GM12878 (cell line): ENCODE results near the gene DIAPH3. TPM values are rescaled to one million over a fixed set of nuclear protein-coding genes. Genes with fewer than 3 reads are reported as not detected.

Experiments used
- ATAC-seq: fragments of 200-7000 bp; cut with Tn5 transposase; 3 replicates; pipeline ENCODE4 v1.9.1; 2020; ENCODE audit warnings: mild to moderate bottlenecking, moderate library complexity
- BruUV-seq: library from RNA; stranded (reverse); fragments of 400-500 nt; replicated peaks from 2 replicates; lab custom pipeline; 2021; lab: Mats Ljungman, UMichigan
- CTCF ChIA-PET: fragments of 300-600 bp; sonication (Branson Sonifier 250); formaldehyde crosslinking; extraction: SDS; loops from one replicate; lab custom pipeline; 2021; ENCODE audit warnings: inconsistent platforms; lab: Yijun Ruan, JAX
- POLR2A ChIA-PET: fragments of 350-600 bp; formaldehyde crosslinking; extraction: SDS; loops from one replicate; lab custom pipeline; 2021; ENCODE audit warnings: inconsistent platforms; lab: Charles Lee
- RAD21 ChIA-PET: fragments of 300-600 bp; sonication (Branson Sonifier 250); formaldehyde crosslinking; loops from one replicate; lab custom pipeline; 2023; ENCODE audit warnings: antibody characterized with exemption; ENCODE audit not compliant: unreplicated experiment; lab: Charles Lee
- SMC1A ChIA-PET: fragments of 300-600 bp; sonication (Branson Sonifier 250); formaldehyde crosslinking; loops from one replicate; lab custom pipeline; 2023; ENCODE audit not compliant: unreplicated experiment, uncharacterized antibody; lab: Charles Lee
- DNase-seq: peaks from one replicate; pipeline ENCODE4 v3.0.0-alpha.2; 2011; ENCODE audit warnings: low read depth, low spot score
- FAIRE-seq: peaks from 3 replicates; lab custom pipeline; 2011; peaks lifted over from hg19 to GRCh38; lab: Jason Lieb, UNC
- H2AFZ ChIP-seq: 2 replicates; pipeline ENCODE4 v1.6.0; 2011; ENCODE audit warnings: low read depth, low read length, control low read depth; ENCODE audit not compliant: control insufficient read depth
- H3K27ac ChIP-seq: 2 replicates; pipeline ENCODE4 v1.5.1; 2011; ENCODE audit warnings: control low read depth; ENCODE audit not compliant: control insufficient read depth, insufficient read depth
- H3K27me3 ChIP-seq, 2 experiments: replicated peaks in 1 of 2; 2 replicates each; pipeline versions ENCODE4 v1.6.0 to v1.6.1; 2011; ENCODE audit warnings: low read length in 1 of 2; ENCODE audit not compliant: control insufficient read depth in 2 of 2, insufficient read depth in 2 of 2
- H3K36me3 ChIP-seq, 2 experiments: 2 replicates each; pipeline ENCODE4 v1.5.1; 2011; ENCODE audit warnings: low read length in 1 of 2; ENCODE audit not compliant: control insufficient read depth in 2 of 2, insufficient read depth in 2 of 2
- H3K4me1 ChIP-seq: 2 replicates; pipeline ENCODE4 v1.6.1; 2011; ENCODE audit warnings: mild to moderate bottlenecking, low read length, moderate library complexity, mixed read lengths; ENCODE audit not compliant: control insufficient read depth, insufficient read depth
- H3K4me2 ChIP-seq: 2 replicates; pipeline ENCODE4 v1.6.0; 2011; ENCODE audit warnings: control low read depth; ENCODE audit not compliant: control insufficient read depth, insufficient read depth
- H3K4me3 ChIP-seq: fragments of 200-600 bp; sonication (generic); 2 replicates; pipeline ENCODE4 v1.5.1; 2016
- H3K79me2 ChIP-seq: 2 replicates; pipeline ENCODE4 v1.6.0; 2011; ENCODE audit warnings: low read length; ENCODE audit not compliant: control insufficient read depth, insufficient read depth
- H3K9ac ChIP-seq: 2 replicates; pipeline ENCODE4 v1.8.0; 2011; ENCODE audit warnings: low read length, control low read depth, mixed read lengths; ENCODE audit not compliant: control insufficient read depth, insufficient read depth
- H3K9me3 ChIP-seq: replicated peaks from 3 replicates; pipeline ENCODE4 v1.5.1; 2011; ENCODE audit warnings: mild to moderate bottlenecking, low read length; ENCODE audit not compliant: control insufficient read depth, insufficient read depth
- H4K20me1 ChIP-seq: 2 replicates; pipeline ENCODE4 v1.6.0; 2011; ENCODE audit not compliant: control insufficient read depth, insufficient read depth
- EP300 ChIP-seq, 2 experiments: fragments of 150-350 bp in 1 of 2; IDR thresholded peaks; 2 replicates each; pipeline ENCODE4 v1.6.1; 2011 to 2012; ENCODE audit warnings: low read depth in 2 of 2, low read length in 2 of 2, borderline replicate concordance in 1 of 2, improper control_type of control experiment in 1 of 2, inconsistent platforms in 1 of 2; ENCODE audit not compliant: control insufficient read depth in 1 of 2
- FOXK2 ChIP-seq: fragments of 450-650 bp; IDR thresholded peaks from 2 replicates; pipeline ENCODE4 v1.6.1; 2017; ENCODE audit warnings: mild to moderate bottlenecking, moderate library complexity
- IRF5 ChIP-seq: fragments of 450-650 bp; IDR thresholded peaks from 2 replicates; pipeline ENCODE4 v1.6.1; 2017; ENCODE audit warnings: borderline replicate concordance
- MXI1 ChIP-seq: fragments of 150-350 bp; IDR thresholded peaks from 2 replicates; pipeline ENCODE4 v1.6.1; 2011; ENCODE audit warnings: low read depth, mild to moderate bottlenecking, inconsistent platforms, low read length, improper control_type of control experiment
- SMAD5 ChIP-seq: IDR thresholded peaks from 2 replicates; pipeline ENCODE4 v1.6.1; 2016; ENCODE audit warnings: antibody characterized with exemption, low read depth
- SPI1 ChIP-seq: IDR thresholded peaks from 2 replicates; pipeline ENCODE4 v1.6.1; 2011; ENCODE audit warnings: low read depth, mild to moderate bottlenecking, low read length, moderate library complexity, borderline replicate concordance; ENCODE audit not compliant: insufficient read depth
- in situ Hi-C: fragments of 300-500 bp; cut with MboI; formaldehyde crosslinking; loops from 9 replicates; pipeline ENCODE4 v1.14.3; 2018; ENCODE audit warnings: mixed read lengths
- intact Hi-C: fragments of 100-400 bp; cut with micrococcal nuclease; formaldehyde crosslinking; loops from one replicate; pipeline ENCODE4 v1.14.2; 2022; ENCODE audit not compliant: unreplicated experiment
- polyA plus RNA-seq, 11 experiments: library from polyadenylated mRNA; depleted of rRNA in 4 of 11; unstranded in 6 of 11; stranded (reverse) in 5 of 11; fragments of >200 nt; fragmentation: Nextera tagmentation in 4 of 11; fragmentation: Illumina TruSeq in 1 of 11; extraction: Ambion mirVana in 4 of 11; extraction: Trizol in 1 of 11; gene quantifications; 1 replicate in 1 of 11; 2 replicates in 10 of 11; pipeline versions ENCODE4 v1.2.1 to v1.2.3, GENCODE V29; 2011 to 2016; ENCODE audit warnings: inconsistent platforms in 2 of 11, missing spikeins in 2 of 11, low read depth in 1 of 11
- small RNA-seq: library from RNA; depleted of rRNA; stranded (forward); fragments of <200 nt; gene quantifications from one replicate; pipeline ENCODE3, GENCODE V24; 2014
- total RNA-seq, 4 experiments: library from RNA; depleted of rRNA in 3 of 4; stranded (reverse); fragments of >200 nt in 3 of 4; fragmentation: Illumina TruSeq in 1 of 4; extraction: Trizol in 1 of 4; gene quantifications; 2 replicates each; pipeline versions ENCODE4 v1.2.1 to v1.2.3, GENCODE V29; 2013 to 2021

Gene DIAPH3
- total and polyA plus RNA-seq, 10 of the 15 experiments (the other 5 are each of a cell fraction or from before 2014, with no cell fraction given) = 10.1 to 25.2 (median 15.4) TPM

GRCh38 chr13:59621773-59622172 lies 542.0 kb downstream of the DIAPH3 start:
- Histone ChIP-seq H3K9me3 (no peaks in the 10 kb centered on the region), H3K79me2 (no peaks in the 10 kb centered on the region), H3K27ac (no peak overlapping the region), H3K9ac (no peak overlapping the region), H3K4me2 (no peak overlapping the region), H3K36me3 (no peaks in the 10 kb centered on the region), H3K27me3 (no peaks in the 10 kb centered on the region), H3K4me3 (no peak overlapping the region), H4K20me1 (no peaks in the 10 kb centered on the region), H3K4me1 (no peaks in the 10 kb centered on the region), H2AFZ (no peak overlapping the region)
- TF ChIP-seq MXI1 (no peak), IRF5 (no peak), SPI1 (peak; percentile 30; the same call in 1 of the 2 replicates), FOXK2 (no peak), EP300 (IDR thresholded peaks at IDR 0.05; ENCODE audit: borderline replicate concordance in 1 of 2, control insufficient read depth in 1 of 2, low read depth in 2 of 2, low read length in 2 of 2) (no peak), SMAD5 (no peak)
- intact Hi-C loops = no loop called here
- BruUV-seq = no TSS peak
- no peak for ATAC-seq
- DNase-seq = no peak
- ChIA-PET POLR2A (no interaction called here), SMC1A (no interaction called here), RAD21 (no interaction called here), CTCF (interaction anchor here (0.7 kb wide), 1 partner anchor 15 kb away, joined by 3 read pairs; no protein-coding TSS in a partner anchor)
- no peak for FAIRE-seq
- in situ Hi-C loops = no loop called here

Small RNA genes within 50 kb of the gene (small RNA-seq; reads per million reads assigned to genes)
- not detected for gene RN7SL375P
- gene RNY4P28 = not detected

Other genes starting within 250 kb of the DIAPH3 start
- 16.5 and 21.0 TPM in 2 replicates for gene TDRD3, start 233.3 kb upstream of the DIAPH3 start, total RNA-seq (2014; rRNA removed)
- 27.9 and 29.6 TPM in 2 replicates for gene TDRD3, start 233.3 kb upstream of the DIAPH3 start, total RNA-seq (2014; rRNA removed; fragmentation: Illumina TruSeq; extraction: Trizol)
- 24.3 and 24.9 TPM in 2 replicates for gene TDRD3, start 233.3 kb upstream of the DIAPH3 start, total RNA-seq (2021)
- gene TDRD3, start 233.3 kb upstream of the DIAPH3 start, polyA plus RNA-seq (2011; rRNA removed) = 19.6 and 34.9 TPM in 2 replicates
- 22.7 and 25.2 TPM in 2 replicates for gene TDRD3, start 233.3 kb upstream of the DIAPH3 start, polyA plus RNA-seq (2014; fragmentation: Illumina TruSeq; extraction: Trizol)
- 1 to 10 TPM; 8.4 to 9.5 TPM for gene TDRD3, start 233.3 kb upstream of the DIAPH3 start, polyA plus RNA-seq (2014; fragmentation: Nextera tagmentation; extraction: Ambion mirVana)
- gene TDRD3, start 233.3 kb upstream of the DIAPH3 start, polyA plus RNA-seq (2014; rRNA removed) = 12.2 and 15.0 TPM in 2 replicates
- 10 to 100 TPM; 10.5 to 12.0 TPM for gene TDRD3, start 233.3 kb upstream of the DIAPH3 start, polyA plus RNA-seq (2016; fragmentation: Nextera tagmentation; extraction: Ambion mirVana)